ENCODE data around the gene SULT1C4.
"Not testable (repeated sequence)": the region's sequence is repeated elsewhere in the genome, so short reads cannot be mapped to it uniquely, and the experiment has no call there.

The SULT1C4 gene
- total RNA-seq: 0 to 1.8 (median 0) reads per million in 17 experiments

DNA sequence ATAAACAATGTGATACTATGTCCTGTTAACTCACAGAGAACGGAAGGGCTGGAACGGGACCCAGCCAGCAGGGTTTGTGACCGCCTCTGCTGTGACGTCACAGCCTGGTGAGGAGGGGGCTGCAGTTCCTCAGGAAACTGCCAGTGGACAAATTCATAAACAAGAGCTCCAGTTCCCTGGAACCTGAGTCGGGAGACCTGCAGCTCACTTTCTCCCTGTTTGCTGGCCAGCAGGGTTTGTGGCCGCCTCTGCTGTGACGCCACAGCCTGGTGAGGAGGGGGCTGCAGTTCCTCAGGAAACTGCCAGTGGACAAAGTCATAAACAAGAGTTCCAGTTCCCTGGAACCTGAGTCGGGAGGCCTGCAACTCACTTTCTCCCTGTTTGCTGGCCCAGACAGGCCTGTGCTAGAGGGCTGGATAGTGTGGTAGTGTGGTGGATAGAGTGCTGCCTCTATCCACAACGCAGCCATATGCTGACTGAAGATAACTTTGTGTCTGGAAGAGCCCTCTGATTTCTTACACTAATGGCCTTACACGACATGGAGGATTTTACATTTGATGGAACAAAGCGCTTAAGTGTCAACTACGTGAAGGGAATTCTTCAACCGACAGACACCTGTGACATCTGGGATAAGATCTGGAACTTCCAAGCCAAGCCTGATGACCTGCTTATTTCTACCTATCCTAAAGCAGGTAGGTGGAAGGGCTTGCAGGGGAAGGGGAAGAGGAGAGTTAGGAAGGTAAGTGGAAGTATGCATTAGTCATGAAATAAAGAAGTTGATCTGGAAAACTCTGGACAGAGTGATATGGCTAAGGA, at the start of gene SULT1C4:
Gene SULT1C4 (plus strand): TSS at position 140 of the 816 bp plus-strand sequence. CDS start 384 bp downstream, at position 524.
- peak in 3 of 4 experiments; percentile 14 to 23 (median 16) for DNase-seq

DNA sequence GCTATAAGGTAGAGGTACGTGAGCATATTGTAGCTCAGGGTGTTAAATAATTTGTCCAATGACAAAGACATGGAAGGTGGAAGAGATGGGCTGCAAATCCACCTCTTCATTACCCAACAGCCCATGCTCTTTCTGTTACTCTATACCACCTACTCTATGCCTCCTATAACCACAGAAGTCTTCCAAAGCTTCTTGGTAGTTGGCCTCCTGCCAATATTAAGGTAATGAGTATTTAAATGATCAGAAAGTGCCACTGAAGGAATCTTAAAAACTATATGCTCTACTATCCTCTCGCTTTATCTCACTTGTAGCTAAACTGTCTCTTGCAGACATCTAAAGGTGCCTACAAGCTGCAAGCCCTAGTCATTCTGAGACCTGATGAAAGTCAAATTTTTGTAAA, 48.0 kb upstream of the SULT1C4 start:
- DNase-seq: no peak

DNA sequence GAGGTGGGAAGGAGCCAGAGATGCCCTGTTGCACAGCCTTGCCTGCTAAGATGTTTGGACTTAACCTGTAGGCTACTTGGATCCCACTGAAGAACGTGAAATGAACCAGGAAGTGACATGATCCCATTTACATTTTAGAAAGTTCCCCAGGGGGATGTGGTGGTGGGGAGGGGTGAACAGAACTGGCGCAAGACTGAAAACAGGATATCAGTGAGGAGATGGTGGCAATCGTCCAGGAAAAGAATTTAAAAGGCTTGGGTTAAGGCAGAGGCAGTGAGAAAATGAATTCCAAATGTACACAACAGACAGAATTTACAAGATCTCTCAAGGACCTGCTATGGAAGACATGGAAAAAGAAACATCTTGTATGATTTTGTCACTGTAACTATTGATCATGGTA, 46.8 kb upstream of the SULT1C4 start:
- no peak for DNase-seq

DNA sequence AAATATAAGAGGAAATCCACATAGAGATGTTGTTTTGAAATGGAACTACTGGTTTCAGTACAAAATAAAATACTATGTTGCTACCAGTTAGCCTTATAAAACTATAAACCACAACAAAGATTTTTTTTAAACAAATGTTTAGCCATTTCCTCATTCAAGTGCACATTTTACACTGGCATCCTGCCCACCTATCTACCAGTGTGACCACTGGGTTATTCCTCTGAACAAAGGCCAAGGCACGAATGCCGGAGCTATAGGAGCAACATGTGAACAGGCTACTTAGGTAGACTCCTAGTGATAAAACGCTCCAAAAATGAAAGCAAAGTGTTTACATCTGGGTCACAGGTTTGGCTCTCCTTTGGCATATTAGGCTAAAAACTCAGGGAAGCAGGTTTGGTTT, 31.8 kb upstream of the SULT1C4 start:
- DNase-seq: no peak

DNA sequence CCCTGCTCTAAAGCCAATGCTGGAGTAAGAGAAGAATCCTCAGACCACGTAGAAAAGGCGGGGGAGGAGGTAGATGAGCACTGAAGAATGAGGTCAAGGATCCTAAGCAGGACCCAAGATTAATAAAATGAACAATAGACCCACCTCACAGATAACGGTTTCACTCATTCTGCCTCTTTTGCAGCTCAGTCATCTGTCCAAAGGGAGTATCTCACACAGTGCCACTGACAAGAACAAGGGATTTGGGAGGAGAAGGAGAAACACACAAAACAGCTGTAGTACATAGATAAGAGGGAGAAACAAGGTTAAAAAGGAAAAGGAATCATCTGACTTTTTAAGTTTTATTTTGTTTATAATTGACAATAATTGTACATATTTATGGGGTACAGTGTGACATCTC, 30.9 kb upstream of the SULT1C4 start:
- no peak for DNase-seq

DNA sequence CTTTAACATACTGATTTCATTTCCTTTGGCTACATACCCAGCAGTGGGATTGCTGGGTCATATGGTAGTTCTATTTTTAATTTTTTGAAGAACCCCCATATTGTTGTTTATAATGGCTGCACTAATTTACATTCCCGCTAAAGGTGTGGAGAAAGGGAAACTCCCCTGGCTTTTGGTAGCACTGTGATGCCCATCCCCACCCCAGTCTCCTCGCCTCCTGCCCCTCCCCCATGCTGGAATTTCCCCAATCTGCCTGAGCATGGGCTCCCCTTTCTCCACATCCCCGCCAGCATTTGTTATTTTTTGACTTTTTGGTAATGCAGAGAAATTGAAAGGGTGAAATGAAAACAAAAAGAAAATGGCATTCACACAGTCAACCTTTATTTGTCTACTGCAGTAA, 30.0 kb upstream of the SULT1C4 start:
- no peak for DNase-seq

DNA sequence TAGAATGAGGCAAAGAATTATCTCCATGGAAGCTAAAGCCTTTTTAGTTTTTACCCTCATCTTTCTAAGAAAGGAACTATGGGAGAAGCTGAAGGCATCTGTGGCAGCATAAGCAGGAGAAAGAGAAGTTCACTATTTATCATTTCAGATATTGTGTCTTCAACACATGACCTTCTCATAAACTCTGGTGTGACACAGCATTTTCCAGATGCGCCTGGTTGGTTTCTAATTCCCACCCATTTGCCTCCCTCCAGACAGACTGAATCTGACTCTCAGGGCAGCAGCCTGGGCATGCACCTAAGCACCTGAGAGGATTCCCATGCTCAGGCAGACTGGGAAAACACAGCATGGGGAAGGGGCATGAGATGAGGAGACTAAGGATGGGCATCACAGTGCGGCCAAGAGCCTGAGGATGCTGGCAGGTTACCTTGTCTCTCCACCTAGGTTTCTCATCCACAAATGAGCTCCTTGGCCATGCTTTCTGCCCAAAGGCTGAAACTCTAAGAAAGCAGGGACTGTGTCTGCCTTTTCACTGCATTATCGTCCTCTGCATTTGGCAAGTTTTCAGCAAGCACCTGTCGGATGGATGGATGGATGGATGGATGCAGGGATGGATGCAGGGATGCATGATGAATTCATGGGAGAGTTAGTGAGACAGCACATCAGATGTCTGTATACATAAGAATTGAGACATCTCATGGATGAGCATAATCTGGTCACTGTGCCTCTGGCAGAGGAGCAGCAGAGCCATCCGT, 28.8 kb upstream of the SULT1C4 start:
- no peak for DNase-seq

DNA sequence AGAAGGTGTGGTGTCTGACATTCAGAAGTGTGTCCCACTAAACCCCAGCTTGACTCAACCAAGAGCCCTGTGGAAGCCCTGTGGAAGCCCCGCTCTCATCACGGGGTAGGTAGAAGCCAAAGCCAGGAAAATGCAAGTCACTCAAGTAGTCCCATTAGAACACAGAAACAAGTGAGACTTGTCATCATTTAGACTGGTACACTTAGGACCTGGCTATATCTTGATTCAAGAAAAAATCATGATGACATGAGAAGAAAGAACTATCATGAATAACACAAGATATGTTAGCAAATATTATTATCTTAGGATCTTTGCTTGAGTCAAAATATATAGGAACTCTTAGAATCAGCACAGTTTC, 28.2 kb upstream of the SULT1C4 start:
- no peak for DNase-seq

DNA sequence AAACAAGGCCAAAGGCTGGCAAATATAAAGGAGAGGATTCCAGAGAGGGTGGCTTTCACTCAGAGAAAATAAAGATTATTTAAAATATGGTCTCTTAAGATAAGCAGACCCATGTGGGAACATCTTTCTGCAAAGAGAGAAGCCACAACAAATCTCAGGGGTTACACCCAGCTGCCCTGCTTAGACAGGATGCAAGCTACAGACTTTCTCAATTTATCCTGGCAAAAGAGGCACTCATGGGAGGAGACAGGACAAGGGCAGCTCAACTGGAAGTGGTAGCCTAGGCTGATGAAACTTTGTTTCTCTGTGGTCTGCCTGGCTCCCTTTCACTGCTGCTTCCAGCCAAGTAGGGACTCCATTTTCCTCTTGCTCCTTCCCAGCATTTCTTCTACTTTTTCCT, 25.9 kb upstream of the SULT1C4 start:
- DNase-seq: no peak

DNA sequence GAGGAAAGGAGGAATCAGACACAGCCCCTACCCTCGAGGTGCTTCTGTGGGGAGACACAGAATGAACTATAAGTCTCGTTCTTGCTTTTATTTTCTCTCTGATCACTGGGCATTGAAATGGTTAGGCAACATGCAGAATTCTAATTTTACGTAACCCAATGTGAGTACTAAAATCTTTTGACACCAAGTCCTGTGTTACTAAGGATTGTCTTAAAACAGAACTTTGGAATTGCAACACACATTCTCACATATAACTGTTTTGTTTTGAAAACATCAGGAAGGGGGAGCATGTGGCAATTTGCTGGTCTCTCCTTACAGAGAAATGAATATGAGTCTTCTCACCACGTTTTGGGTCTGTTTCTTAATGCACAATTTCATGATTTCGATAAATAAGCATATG, 23.6 kb upstream of the SULT1C4 start:
- peak in 3 of 4 experiments; percentile 5 to 49 (median 40) for DNase-seq

DNA sequence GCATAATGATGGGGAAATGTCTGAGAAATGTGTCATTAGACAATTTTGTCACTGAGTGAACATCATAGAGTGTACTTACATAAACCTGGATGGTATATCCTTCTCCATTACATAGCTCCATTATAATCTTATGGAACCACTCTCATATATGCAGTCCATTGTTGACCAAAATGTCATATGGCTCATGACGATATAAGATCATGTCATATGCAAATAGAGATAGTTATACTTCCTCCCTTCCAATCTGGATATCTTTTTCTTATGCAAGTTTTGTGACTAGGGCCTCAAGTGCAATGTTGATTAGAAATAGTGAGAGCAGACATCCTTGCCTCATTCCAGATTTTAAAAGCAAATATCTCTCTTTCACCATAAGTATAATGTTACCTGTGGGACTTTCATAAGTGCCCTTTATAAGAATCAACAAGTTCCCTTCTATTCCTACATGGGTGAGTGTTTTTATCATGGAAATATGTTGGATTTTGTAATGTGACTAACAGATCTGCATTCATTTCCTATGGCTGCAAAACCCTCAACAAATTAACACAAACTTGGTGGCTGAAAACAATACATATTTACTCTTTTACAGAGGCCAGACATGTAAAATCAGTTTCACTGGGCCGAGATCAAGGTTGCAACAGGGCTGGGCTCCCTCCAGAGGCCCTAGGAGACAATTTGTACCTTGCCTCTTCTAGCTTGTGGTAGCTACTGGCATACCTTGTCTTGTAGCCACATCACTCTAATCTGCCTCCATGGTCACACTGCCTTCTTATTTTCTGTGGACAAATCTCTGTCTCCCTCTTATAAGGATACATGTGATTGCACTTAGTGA, 21.6 kb upstream of the SULT1C4 start:
- peak in 1 of 4 experiments; percentile 26 for DNase-seq

DNA sequence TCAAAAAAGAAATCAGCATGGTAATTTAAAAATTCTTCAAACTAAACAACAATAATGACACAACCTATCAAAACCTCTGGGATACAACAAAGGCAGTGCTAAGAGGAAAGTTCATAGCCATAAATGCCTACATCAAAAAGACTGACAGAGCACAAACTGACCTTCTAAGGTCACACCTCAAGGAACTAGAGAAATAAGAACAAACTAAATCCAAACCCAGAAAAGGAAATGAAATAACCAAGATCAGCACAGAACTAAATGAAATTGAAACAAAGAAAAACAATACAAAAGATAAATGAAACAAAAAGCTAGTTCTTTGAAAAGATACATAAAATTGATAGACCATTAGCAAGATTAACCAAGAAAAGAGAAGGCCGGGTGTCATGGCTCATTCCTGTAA, 18.4 kb upstream of the SULT1C4 start:
- not testable (repeated sequence) for DNase-seq

DNA sequence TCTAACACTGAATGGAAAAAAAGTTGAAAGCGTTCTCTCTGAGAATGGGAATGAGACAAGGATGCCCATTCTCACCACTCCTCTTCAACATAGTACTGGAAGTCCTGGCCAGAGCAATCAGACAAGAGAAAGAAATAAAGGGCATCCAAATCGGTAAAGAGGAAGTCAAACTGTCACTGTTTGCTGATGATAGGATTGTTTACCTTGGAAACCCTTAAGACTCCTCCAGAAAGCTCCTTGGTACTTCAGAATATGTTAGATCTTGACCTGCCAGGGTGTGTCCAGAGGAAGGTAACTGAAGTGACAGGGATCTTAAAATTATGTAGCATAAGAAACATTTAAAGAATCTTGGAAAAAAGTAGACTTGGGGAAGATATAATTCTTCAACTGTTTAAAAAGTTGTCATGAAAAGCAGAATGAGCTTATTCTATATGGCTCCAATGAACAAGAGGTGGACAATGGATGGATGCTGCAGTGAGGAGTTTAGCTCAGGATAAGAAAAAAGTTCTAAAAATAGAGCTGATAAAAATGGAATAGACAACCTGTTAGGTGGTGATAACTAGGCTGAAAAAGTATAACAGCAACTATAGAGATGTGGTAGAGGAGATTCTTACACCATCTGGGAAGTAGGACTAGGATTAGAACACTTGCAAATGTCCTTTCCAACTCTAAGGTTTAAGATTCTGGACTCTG, 16.8 kb upstream of the SULT1C4 start:
- DNase-seq: no peak

DNA sequence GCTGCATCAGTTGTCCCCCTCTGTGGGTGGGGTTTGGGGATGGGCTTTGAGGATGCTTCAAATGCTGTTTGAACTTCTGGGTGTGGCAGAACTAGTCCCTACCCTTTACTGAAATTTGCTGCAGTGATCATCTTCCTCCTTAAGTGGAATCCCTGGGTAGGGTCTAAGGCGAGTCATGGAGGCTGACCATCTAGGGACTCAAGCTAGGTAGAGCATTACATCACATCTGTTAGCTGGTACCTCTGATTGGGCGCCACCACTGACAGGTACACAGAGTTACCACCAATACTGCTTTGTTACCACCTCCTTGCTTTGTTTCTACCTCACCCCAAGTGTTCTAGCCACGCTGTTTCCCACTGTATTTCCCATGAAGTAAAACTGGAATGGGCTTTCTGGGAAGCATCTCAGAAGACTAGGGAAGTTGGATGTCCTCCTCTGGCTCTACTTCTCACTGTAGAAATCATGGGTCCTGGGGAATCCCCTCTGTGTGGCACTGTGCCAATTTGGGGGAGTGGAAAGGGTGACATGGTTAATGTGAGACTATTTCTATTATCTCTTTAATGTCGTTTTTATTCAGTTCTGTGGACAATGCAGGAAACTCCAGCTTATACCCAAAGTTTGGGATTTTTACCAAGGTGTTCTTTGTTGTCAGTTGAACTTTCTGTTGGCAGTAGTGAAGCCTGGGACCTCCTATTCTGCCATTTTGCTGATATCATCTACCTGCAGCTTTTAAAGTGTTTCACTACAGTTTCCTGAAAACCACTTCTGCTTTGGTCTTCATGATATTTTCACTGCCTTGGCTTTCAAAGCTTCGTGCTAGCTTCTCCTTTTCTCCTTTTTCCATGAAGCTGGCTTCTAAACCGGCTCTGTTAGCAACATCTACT, 14.5 kb upstream of the SULT1C4 start:
- peak; percentile 28 to 65 (median 54) for DNase-seq

DNA sequence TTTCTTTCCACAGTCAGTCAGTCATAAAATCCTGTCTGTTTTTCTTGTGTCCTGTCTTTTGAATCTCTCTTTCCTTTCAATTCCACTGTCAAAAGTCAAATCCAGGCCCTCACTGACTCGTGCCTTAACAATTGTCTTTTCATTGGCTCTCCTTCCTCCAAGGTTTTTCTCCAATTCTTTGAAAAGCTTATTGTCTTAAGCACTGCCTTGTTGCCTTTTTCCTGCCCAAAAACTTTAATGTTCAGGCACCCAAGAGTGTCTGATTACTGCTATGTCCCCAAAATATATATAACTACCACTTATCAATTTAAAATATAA, 13.9 kb upstream of the SULT1C4 start:
- no peak for DNase-seq

DNA sequence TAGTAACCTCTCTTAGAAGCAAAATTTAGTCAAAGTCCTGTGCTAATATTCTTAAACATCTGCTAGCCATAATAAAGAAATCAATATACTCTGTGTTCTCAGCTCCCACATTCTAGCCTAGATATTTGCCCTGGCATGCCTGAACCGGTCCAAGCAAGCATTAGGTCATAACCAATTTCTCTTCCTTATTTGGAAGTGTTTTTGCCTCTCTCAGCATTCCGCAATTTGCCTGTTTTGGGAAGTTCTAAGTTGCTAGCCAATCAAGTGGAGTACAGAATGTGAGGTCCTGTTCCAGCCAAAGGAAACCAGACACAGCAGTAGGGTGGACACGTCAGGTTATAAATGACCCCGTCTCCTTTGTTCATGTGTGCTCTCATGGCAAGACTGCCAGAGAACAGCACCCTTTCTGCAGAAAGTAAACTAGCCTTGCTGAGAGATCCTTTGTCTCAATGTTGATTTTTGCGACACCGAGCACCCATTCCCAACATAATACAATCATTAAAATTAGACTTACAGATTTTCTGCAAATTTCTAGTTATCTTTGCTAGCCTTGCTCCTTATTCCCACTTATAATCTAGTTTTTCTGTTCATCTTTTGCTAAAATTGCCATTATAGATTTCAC, 13.0 kb upstream of the SULT1C4 start:
- DNase-seq: peak in 3 of 4 experiments; percentile 33 to 59 (median 39)

DNA sequence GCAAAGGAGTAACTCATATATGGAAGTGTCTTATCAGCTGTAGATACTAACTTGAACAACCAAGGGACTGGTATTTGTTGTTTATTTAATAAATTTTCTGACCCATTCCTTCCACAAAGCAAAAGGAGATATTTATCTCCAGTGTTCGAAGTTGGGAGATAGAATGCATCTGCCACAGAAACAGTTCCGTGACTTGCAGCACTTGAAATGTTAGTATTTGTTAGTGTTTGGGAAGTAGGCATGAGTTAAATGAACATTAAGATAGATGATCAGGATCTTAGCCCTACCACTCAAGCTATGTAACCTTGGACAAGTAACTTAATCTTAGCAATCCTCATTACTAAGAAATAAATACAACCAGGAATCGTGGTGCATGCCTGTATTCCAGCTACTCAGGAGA, 12.1 kb upstream of the SULT1C4 start:
- no peak for DNase-seq

DNA sequence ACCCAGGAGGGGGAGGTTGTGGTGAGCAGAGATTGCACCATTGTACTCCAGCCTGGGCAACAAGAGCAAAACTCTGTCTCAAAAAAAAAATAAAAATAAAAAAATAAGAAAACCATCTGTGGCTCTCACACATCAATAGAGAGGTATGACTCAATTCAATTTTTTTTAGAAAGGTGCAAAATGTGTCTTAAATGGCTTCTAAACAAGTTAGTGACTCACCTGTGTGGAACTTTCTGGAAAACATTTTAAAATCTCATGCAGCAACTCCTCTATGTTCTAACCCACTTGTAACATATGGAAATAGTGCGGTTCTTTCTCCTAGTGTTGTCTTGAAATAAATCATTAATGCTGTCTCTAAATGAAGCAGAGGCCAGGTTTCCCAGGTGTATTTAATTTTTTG, 10.7 kb upstream of the SULT1C4 start:
- no peak for DNase-seq

DNA sequence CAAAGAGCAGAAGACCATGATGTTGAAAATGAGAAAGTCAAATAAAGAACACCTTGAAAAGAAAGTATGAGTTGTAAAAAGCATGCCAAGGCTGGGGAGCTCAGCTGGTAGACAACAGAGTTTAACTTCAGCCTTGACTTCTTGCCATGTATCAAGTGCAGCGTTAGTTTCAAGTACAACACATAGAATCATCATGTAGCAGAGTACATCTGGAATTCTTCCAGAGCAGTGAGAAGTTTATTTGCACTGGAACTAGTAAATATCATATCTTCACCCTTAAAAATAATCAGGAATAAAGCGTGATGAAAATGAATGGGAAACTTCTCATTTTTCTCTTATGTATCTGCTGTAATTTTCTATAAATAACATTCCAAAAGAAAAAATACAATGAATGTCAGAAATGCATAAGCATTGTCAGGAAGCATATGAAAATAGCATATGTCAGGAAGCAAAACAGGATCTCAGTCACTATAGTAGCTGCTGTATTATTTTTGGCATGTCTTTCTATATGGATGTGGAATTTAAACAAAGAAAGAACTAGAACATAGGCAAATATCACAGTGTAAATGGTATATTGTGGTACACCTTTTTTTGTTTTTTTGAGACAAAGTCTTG, 10.1 kb upstream of the SULT1C4 start:
- no peak for DNase-seq

DNA sequence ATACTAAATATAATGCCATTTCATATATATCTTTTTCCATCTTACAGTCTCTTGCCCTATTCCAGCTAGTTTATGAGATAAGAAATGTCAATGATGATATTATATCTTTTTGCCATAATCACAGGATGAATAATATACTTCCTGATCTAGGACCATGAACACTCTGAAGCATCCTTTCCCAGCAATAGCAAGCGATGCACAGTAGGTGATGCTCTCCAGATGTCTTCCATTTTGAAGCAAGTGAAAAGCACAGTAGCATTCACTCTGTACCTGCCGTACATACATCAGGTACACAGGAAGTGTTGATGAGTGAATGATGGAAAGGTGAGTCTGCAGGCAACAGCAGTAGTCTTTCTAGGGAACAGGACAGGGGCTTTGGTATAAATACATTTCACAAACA, 8.6 kb upstream of the SULT1C4 start:
- no peak for DNase-seq

DNA sequence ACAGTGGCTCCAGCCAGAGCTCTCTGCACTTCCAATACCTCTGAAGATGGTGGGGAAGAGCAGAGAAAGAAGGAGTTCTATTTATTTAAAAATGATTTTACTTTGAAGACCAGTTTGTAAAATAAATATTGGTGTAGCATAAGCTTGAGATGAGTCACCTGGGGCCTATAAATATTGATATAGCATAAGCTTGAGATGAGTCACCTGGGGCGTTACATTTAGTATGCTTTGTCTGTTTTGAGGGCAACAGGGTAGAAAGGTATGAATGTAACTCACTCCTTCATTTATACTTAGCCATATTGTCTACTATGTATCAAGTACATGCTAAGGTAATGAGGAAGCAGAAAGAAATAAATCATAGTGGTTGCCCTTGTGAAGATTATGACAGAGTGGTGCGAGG, 7.7 kb upstream of the SULT1C4 start:
- DNase-seq: no peak

Data from suppressor macrophage (primary cell).